Endothelial cell of umbilical vein (primary cell): ENCODE measurements around the gene IRF2BPL. TPM values are rescaled to one million over a fixed set of nuclear protein-coding genes. Genes with fewer than 3 reads are reported as not detected.

Experiments used
- BruUV-seq: library from RNA; stranded (reverse); fragments of 400-500 nt; replicated peaks from 2 replicates; lab custom pipeline; 2021; lab: Mats Ljungman, UMichigan
- CTCF ChIA-PET: fragments of 300-600, 350-600 bp; sonication (Branson Sonifier 250); formaldehyde crosslinking; loops from one replicate; lab custom pipeline; 2021; ENCODE audit warnings: antibody characterized with exemption, inconsistent platforms; lab: Charles Lee
- POLR2A ChIA-PET: fragments of 300-600, 350-600 bp; sonication (Branson Sonifier 250); formaldehyde crosslinking; loops from one replicate; lab custom pipeline; 2021; ENCODE audit warnings: antibody characterized with exemption, inconsistent platforms; lab: Charles Lee
- DNase-seq: peaks from one replicate; pipeline ENCODE4 v3.0.0-alpha.2; 2011; ENCODE audit warnings: low read depth, low spot score
- FAIRE-seq: peaks from 2 replicates; lab custom pipeline; 2011; peaks lifted over from hg19 to GRCh38; lab: Jason Lieb, UNC
- H2AFZ ChIP-seq: 2 replicates; pipeline ENCODE4 v1.6.0; 2012; ENCODE audit warnings: low read depth, low read length, control low read depth, inconsistent platforms
- H3K27ac ChIP-seq: 2 replicates; pipeline ENCODE4 v1.5.1; 2011; ENCODE audit warnings: low read depth, mild to moderate bottlenecking, control low read depth, low read length, moderate library complexity; ENCODE audit not compliant: insufficient read depth
- H3K27me3 ChIP-seq, 2 experiments: 2 replicates each; pipeline versions ENCODE4 v1.6.0 to v1.6.1; 2011; ENCODE audit warnings: low read length in 2 of 2, mixed read lengths in 1 of 2; ENCODE audit not compliant: control insufficient read depth in 2 of 2, insufficient read depth in 2 of 2
- H3K36me3 ChIP-seq, 2 experiments: 2 replicates in 1 of 2; 3 replicates in 1 of 2; pipeline ENCODE4 v1.5.1; 2011; ENCODE audit warnings: low read length in 2 of 2, mild to moderate bottlenecking in 1 of 2, moderate library complexity in 1 of 2; ENCODE audit not compliant: control insufficient read depth in 2 of 2, insufficient read depth in 2 of 2; ENCODE audit errors: extremely low read depth in 1 of 2
- H3K4me1 ChIP-seq: 3 replicates; pipeline ENCODE4 v1.5.1; 2011; ENCODE audit warnings: mild to moderate bottlenecking, low read length; ENCODE audit not compliant: control insufficient read depth, insufficient read depth; ENCODE audit errors: extremely low read depth
- H3K4me2 ChIP-seq: 2 replicates; pipeline ENCODE4 v1.6.1; 2011; ENCODE audit warnings: low read length, control low read depth, mixed read lengths; ENCODE audit not compliant: insufficient read depth
- H3K4me3 ChIP-seq, 3 experiments: fragments of 200-600 bp in 1 of 3; sonication (generic), shearing (Covaris generic) in 1 of 3; replicated peaks in 1 of 3; 2 replicates each; pipeline ENCODE4 v1.5.1; 2011 to 2016; ENCODE audit warnings: control low read depth in 3 of 3, low read length in 3 of 3, mild to moderate bottlenecking in 2 of 3, inconsistent platforms in 1 of 3, low read depth in 1 of 3, moderate library complexity in 1 of 3; ENCODE audit not compliant: insufficient read depth in 1 of 3
- H3K79me2 ChIP-seq: 2 replicates; pipeline ENCODE4 v1.6.0; 2012; ENCODE audit warnings: low read length, inconsistent platforms; ENCODE audit not compliant: control insufficient read depth, insufficient read depth
- H3K9ac ChIP-seq: replicated peaks from 2 replicates; pipeline ENCODE3; 2011; ENCODE audit warnings: low read length, control low read depth; ENCODE audit not compliant: insufficient read depth; ENCODE audit errors: extremely low read depth
- H3K9me1 ChIP-seq: replicated peaks from 3 replicates; pipeline ENCODE4 v1.6.0; 2011; ENCODE audit warnings: mild to moderate bottlenecking, low read length; ENCODE audit not compliant: control insufficient read depth, insufficient read depth; ENCODE audit errors: extremely low read depth
- H3K9me3 ChIP-seq: replicated peaks from 2 replicates; pipeline ENCODE4 v1.5.1; 2012; ENCODE audit warnings: low read length, inconsistent platforms; ENCODE audit not compliant: control insufficient read depth, insufficient read depth
- H4K20me1 ChIP-seq: replicated peaks from 2 replicates; pipeline ENCODE3; 2011; ENCODE audit warnings: mild to moderate bottlenecking, low read length; ENCODE audit not compliant: control insufficient read depth, insufficient read depth; ENCODE audit errors: extremely low read depth
- EZH2 ChIP-seq: IDR thresholded peaks from 2 replicates; pipeline ENCODE4 v1.6.1; 2012; ENCODE audit warnings: borderline replicate concordance, low read depth, mild to moderate bottlenecking, moderate library complexity, low read length, inconsistent platforms; ENCODE audit not compliant: severe bottlenecking
- FOS ChIP-seq: IDR thresholded peaks from 2 replicates; pipeline ENCODE4 v1.6.1; 2011; ENCODE audit warnings: mild to moderate bottlenecking, low read length, moderate library complexity, borderline replicate concordance; ENCODE audit not compliant: insufficient read depth
- GATA2 ChIP-seq: IDR thresholded peaks from 2 replicates; pipeline ENCODE4 v1.7.0; 2011; ENCODE audit warnings: low read depth, mild to moderate bottlenecking, moderate library complexity, mixed read lengths, low read length; ENCODE audit not compliant: insufficient read length, insufficient read depth
- JUN ChIP-seq: IDR thresholded peaks from 2 replicates; pipeline ENCODE4 v1.6.1; 2011; ENCODE audit warnings: borderline replicate concordance, low read depth; ENCODE audit not compliant: insufficient read length, insufficient read depth
- MYC ChIP-seq: IDR thresholded peaks from one replicate; pipeline ENCODE4 v1.6.1; 2011; ENCODE audit warnings: mild to moderate bottlenecking, low read depth, low read length
- POLR2A ChIP-seq: IDR thresholded peaks from 2 replicates; pipeline ENCODE4 v1.6.1; 2012; ENCODE audit warnings: low read depth, mild to moderate bottlenecking, control low read depth, low read length
- POLR2AphosphoS5 ChIP-seq: IDR thresholded peaks from 2 replicates; pipeline ENCODE4 v1.6.1; 2012; ENCODE audit warnings: low read depth, mild to moderate bottlenecking, control low read depth, low read length, moderate library complexity; ENCODE audit not compliant: insufficient read depth
- dilution Hi-C: fragments of 300-500 bp; cut with MboI; formaldehyde crosslinking; loops from one replicate; pipeline ENCODE4 v1.15.0; 2019; ENCODE audit warnings: low sequenced_read_pairs; ENCODE audit not compliant: extremely low pct_ligation_motif_present
- intact Hi-C: fragments of 100-400 bp; cut with micrococcal nuclease; formaldehyde crosslinking; loops from one replicate; pipeline ENCODE4 v1.10.0; 2022
- polyA plus RNA-seq, 4 experiments: library from polyadenylated mRNA; depleted of rRNA in 3 of 4; stranded (reverse) in 3 of 4; unstranded in 1 of 4; fragments of >200 nt; gene quantifications; 2 replicates each; pipeline versions ENCODE4 v1.2.1 to v1.2.3, GENCODE V29; 2011 to 2012; ENCODE audit warnings: missing spikeins in 1 of 4
- total RNA-seq: library from RNA; stranded (reverse); gene quantifications from 2 replicates; pipeline ENCODE4 v1.2.3, GENCODE V29; 2021
- TF ChIP-seq, protein P1 (sequence below): IDR thresholded peaks from 2 replicates; pipeline ENCODE4 v1.6.1; 2011; ENCODE audit not compliant: insufficient read depth, insufficient read length
- TF ChIP-seq, protein P2 (sequence below), 2 donors: IDR thresholded peaks; 1 replicate in 1 of 2; 2 replicates in 1 of 2; pipeline ENCODE4 v1.5.1; 2011; ENCODE audit warnings: low read length in 2 of 2, mild to moderate bottlenecking in 2 of 2, moderate library complexity in 2 of 2, control low read depth in 1 of 2, inconsistent platforms in 1 of 2, low read depth in 1 of 2; ENCODE audit not compliant: insufficient read depth in 1 of 2; ENCODE audit errors: extremely low read depth in 1 of 2

IRF2BPL gene
- total and polyA plus RNA-seq, 2 donors (not counting 3 experiments of a cell fraction or from before 2014, with no cell fraction given) = 9.3 to 23.3 TPM

DNA sequence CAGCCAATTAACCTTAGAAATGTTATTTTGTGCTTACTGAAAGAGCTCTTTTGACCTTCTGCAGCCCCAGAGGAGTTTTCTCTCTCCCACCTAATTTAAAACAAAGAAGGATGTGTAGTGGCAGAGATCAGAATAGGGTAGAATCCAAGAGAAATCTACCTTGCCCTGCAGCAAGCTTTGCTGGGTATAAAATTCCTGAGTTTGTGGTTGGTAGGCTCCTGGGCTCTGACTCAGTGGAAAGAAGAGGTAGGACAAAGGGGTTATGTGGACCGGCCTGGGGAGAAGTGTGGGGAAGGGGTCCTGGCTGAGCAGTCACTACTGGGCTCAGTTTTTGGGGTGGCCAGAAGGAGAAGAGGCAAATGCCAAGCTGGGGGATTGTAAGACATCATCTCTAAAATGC is 46.8 kb downstream of the IRF2BPL start:
- TF ChIP-seq GATA2 (no peak), FOS (no peak), POLR2A (no peak), MYC (no peak), EZH2 (no peak), POLR2AphosphoS5 (no peak), JUN (no peak)
- TF ChIP-seq, protein P1, sequence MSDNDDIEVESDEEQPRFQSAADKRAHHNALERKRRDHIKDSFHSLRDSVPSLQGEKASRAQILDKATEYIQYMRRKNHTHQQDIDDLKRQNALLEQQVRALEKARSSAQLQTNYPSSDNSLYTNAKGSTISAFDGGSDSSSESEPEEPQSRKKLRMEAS = no peak
- TF ChIP-seq, protein P2, sequence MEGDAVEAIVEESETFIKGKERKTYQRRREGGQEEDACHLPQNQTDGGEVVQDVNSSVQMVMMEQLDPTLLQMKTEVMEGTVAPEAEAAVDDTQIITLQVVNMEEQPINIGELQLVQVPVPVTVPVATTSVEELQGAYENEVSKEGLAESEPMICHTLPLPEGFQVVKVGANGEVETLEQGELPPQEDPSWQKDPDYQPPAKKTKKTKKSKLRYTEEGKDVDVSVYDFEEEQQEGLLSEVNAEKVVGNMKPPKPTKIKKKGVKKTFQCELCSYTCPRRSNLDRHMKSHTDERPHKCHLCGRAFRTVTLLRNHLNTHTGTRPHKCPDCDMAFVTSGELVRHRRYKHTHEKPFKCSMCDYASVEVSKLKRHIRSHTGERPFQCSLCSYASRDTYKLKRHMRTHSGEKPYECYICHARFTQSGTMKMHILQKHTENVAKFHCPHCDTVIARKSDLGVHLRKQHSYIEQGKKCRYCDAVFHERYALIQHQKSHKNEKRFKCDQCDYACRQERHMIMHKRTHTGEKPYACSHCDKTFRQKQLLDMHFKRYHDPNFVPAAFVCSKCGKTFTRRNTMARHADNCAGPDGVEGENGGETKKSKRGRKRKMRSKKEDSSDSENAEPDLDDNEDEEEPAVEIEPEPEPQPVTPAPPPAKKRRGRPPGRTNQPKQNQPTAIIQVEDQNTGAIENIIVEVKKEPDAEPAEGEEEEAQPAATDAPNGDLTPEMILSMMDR (IDR thresholded peaks at IDR 0.05; ENCODE audit: extremely low read depth in 1 of 2, insufficient read depth in 1 of 2, low read depth in 1 of 2, low read length in 2 of 2) = no peak
- Histone ChIP-seq H3K9ac (no peak overlapping the region), H3K27ac (no peak overlapping the region), H4K20me1 (no peaks in the 10 kb centered on the region), H3K4me1 (peaks cover 3% of the 10 kb centered on the region), H3K27me3 (no peaks in the 10 kb centered on the region), H3K9me1 (no peaks in the 10 kb centered on the region), H3K79me2 (no peaks in the 10 kb centered on the region), H3K36me3 (no peaks in the 10 kb centered on the region), H3K4me3 (no peak overlapping the region), H2AFZ (no peak overlapping the region), H3K4me2 (no peak overlapping the region), H3K9me3 (no peaks in the 10 kb centered on the region)
- no TSS peak for BruUV-seq
- ChIA-PET CTCF (interaction anchor here (0.9 to 1.3 kb wide), 2 partner anchors 14 to 41 kb away, joined by 3 read pairs; no protein-coding TSS in a partner anchor), POLR2A (interaction anchor here (0.6 kb wide), 1 partner anchor 137 kb away, joined by 3 read pairs; no protein-coding TSS in a partner anchor)
- DNase-seq (no peak), FAIRE-seq (no peak)
- intact Hi-C loops (no loop called here), dilution Hi-C loops (no loop called here)
